Osteoblast (primary cell): ENCODE data around the gene FMN1. TPM values are rescaled to one million over a fixed set of nuclear protein-coding genes. Genes with fewer than 3 reads are reported as not detected.

Experiments
- DNase-seq: peaks from one replicate; pipeline ENCODE4 v3.0.0; 2011; ENCODE audit warnings: low spot score, mixed read lengths; ENCODE audit not compliant: insufficient read length; ENCODE audit errors: missing footprints
- H2AFZ ChIP-seq: 2 replicates; pipeline ENCODE4 v1.6.0; 2011; ENCODE audit warnings: mild to moderate bottlenecking, low read length
- H3K27ac ChIP-seq: 2 replicates; pipeline ENCODE4 v1.5.1; 2011; ENCODE audit warnings: mild to moderate bottlenecking, low read depth, low read length, moderate library complexity
- H3K27me3 ChIP-seq: 2 replicates; pipeline ENCODE4 v1.6.0; 2012; ENCODE audit warnings: mild to moderate bottlenecking, control low read depth, inconsistent platforms, low read length, moderate library complexity; ENCODE audit not compliant: insufficient read depth
- H3K36me3 ChIP-seq: 2 replicates; pipeline ENCODE4 v1.5.1; 2011; ENCODE audit warnings: mild to moderate bottlenecking, low read length, control low read depth, moderate library complexity; ENCODE audit not compliant: insufficient read depth
- H3K4me1 ChIP-seq: 2 replicates; pipeline ENCODE4 v1.5.1; 2011; ENCODE audit warnings: mild to moderate bottlenecking, low read length, control low read depth, moderate library complexity; ENCODE audit not compliant: insufficient read depth
- H3K4me2 ChIP-seq: 2 replicates; pipeline ENCODE4 v1.6.0; 2011; ENCODE audit warnings: mild to moderate bottlenecking, low read length; ENCODE audit not compliant: insufficient read depth
- H3K4me3 ChIP-seq: fragments of 200-600 bp; sonication (generic); 3 replicates; pipeline ENCODE4 v1.5.1; 2012; ENCODE audit warnings: mild to moderate bottlenecking, low read length, inconsistent platforms; ENCODE audit not compliant: insufficient read depth
- H3K79me2 ChIP-seq: 2 replicates; pipeline ENCODE4 v1.6.0; 2012; ENCODE audit warnings: mild to moderate bottlenecking, low read length, control low read depth, inconsistent platforms; ENCODE audit not compliant: insufficient read depth
- H3K9me3 ChIP-seq: 2 replicates; pipeline ENCODE4 v1.5.1; 2011; ENCODE audit warnings: low read depth, low read length, control low read depth
- H4K20me1 ChIP-seq: 2 replicates; pipeline ENCODE4 v1.6.0; 2012; ENCODE audit warnings: mild to moderate bottlenecking, low read length, control low read depth; ENCODE audit not compliant: insufficient read depth
- total RNA-seq: library from RNA; depleted of rRNA; stranded (reverse); fragments of >200 nt; gene quantifications from 2 replicates; pipeline ENCODE4 v1.2.3, GENCODE V29; 2012
- TF ChIP-seq, protein P1 (sequence below): IDR thresholded peaks from 2 replicates; pipeline ENCODE4 v1.5.1; 2011; ENCODE audit warnings: mild to moderate bottlenecking, low read depth, low read length, moderate library complexity; ENCODE audit errors: extremely low read depth

Gene FMN1
- total RNA-seq, 1 donor = 9.0 TPM

DNA sequence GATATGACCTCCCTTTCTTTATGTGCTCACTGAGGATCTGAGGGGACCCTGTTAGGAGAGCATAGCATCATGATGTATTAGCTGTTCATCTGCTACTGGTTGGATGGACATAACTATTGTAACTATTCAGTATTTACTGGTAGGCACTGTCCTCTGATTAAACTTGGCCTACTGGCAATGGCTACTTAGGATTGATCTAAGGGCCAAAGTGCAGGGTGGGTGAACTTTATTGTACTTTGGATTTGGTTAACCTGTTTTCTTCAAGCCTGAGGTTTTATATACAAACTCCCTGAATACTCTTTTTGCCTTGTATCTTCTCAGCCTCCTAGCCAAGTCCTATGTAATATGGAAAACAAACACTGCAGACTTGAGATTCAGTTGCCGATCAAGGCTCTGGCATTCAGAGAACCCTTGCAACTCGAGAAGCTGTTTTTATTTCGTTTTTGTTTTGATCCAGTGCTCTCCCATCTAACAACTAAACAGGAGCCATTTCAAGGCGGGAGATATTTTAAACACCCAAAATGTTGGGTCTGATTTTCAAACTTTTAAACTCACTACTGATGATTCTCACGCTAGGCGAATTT, 461.8 kb downstream of the FMN1 start:
- peaks cover 48% of the 10 kb centered on the region for H3K79me2 ChIP-seq
- peaks cover 37% of the 10 kb centered on the region for H3K4me1 ChIP-seq
- peak overlapping the region; percentile 15 for H3K4me3 ChIP-seq
- H3K27me3 ChIP-seq = no peaks in the 10 kb centered on the region
- peak overlapping the region; percentile 42 for H3K4me2 ChIP-seq
- no peak overlapping the region for H2AFZ ChIP-seq
- H4K20me1 ChIP-seq = peaks cover 38% of the 10 kb centered on the region
- peaks cover 86% of the 10 kb centered on the region for H3K36me3 ChIP-seq
- DNase-seq = no peak
- TF ChIP-seq, protein P1, sequence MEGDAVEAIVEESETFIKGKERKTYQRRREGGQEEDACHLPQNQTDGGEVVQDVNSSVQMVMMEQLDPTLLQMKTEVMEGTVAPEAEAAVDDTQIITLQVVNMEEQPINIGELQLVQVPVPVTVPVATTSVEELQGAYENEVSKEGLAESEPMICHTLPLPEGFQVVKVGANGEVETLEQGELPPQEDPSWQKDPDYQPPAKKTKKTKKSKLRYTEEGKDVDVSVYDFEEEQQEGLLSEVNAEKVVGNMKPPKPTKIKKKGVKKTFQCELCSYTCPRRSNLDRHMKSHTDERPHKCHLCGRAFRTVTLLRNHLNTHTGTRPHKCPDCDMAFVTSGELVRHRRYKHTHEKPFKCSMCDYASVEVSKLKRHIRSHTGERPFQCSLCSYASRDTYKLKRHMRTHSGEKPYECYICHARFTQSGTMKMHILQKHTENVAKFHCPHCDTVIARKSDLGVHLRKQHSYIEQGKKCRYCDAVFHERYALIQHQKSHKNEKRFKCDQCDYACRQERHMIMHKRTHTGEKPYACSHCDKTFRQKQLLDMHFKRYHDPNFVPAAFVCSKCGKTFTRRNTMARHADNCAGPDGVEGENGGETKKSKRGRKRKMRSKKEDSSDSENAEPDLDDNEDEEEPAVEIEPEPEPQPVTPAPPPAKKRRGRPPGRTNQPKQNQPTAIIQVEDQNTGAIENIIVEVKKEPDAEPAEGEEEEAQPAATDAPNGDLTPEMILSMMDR = no peak
- H3K27ac ChIP-seq = peak overlapping the region; percentile 64
- no peaks in the 10 kb centered on the region for H3K9me3 ChIP-seq

DNA sequence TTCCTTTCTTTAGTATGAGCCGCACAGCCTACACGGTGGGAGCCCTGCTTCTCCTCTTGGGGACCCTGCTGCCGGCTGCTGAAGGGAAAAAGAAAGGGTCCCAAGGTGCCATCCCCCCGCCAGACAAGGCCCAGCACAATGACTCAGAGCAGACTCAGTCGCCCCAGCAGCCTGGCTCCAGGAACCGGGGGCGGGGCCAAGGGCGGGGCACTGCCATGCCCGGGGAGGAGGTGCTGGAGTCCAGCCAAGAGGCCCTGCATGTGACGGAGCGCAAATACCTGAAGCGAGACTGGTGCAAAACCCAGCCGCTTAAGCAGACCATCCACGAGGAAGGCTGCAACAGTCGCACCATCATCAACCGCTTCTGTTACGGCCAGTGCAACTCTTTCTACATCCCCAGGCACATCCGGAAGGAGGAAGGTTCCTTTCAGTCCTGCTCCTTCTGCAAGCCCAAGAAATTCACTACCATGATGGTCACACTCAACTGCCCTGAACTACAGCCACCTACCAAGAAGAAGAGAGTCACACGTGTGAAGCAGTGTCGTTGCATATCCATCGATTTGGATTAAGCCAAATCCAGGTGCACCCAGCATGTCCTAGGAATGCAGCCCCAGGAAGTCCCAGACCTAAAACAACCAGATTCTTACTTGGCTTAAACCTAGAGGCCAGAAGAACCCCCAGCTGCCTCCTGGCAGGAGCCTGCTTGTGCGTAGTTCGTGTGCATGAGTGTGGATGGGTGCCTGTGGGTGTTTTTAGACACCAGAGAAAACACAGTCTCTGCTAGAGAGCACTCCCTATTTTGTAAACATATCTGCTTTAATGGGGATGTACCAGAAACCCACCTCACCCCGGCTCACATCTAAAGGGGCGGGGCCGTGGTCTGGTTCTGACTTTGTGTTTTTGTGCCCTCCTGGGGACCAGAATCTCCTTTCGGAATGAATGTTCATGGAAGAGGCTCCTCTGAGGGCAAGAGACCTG, 463.5 kb downstream of the FMN1 start:
- no peak overlapping the region for H2AFZ ChIP-seq
- no peak overlapping the region for H3K4me3 ChIP-seq
- TF ChIP-seq, protein P1 = no peak
- peaks cover 79% of the 10 kb centered on the region for H3K36me3 ChIP-seq
- no peaks in the 10 kb centered on the region for H3K9me3 ChIP-seq
- no peaks in the 10 kb centered on the region for H3K27me3 ChIP-seq
- peak overlapping the region; percentile 64 for H3K27ac ChIP-seq
- H3K4me2 ChIP-seq = no peak overlapping the region
- peak; percentile 42 for DNase-seq
- H3K4me1 ChIP-seq = peaks cover 37% of the 10 kb centered on the region
- peaks cover 57% of the 10 kb centered on the region for H3K79me2 ChIP-seq
- peaks cover 35% of the 10 kb centered on the region for H4K20me1 ChIP-seq

DNA sequence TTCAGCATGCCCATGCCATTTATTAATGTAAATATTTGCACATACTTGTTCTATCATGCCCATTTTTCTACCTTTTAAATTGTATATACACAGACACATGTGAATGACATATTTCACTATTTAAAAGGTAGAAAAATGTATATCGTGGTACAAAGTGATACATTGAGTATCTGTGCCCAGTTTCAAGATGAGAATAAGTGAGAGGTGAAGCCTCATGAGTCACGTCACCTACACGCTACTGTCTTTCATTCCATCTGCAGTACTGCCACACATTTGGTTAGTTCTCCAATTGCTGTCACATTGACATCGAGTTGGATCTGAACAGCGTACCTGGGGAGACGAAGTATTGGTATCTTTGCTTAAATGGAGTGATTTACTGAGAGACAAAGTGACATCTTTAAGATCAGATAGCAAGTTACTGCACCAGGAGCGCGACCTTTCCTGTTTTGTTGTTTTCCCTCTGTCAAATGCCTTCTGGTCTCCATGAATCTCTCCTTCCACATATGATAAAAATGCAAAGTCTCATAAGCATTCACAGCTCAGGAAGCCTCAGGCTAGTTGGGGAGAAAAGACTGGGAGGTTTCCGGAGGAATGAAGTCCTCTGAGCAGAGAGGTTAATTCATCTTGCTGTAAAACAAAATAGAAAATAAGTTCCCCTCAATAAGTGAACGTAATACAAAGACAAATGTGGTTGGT, 464.7 kb downstream of the FMN1 start:
- DNase-seq = no peak
- Histone ChIP-seq H3K36me3 (peaks cover 70% of the 10 kb centered on the region), H3K27ac (peak overlapping the region; percentile 46), H3K4me3 (no peak overlapping the region), H3K4me1 (peaks cover 37% of the 10 kb centered on the region), H3K9me3 (no peaks in the 10 kb centered on the region), H3K27me3 (no peaks in the 10 kb centered on the region), H4K20me1 (peaks cover 34% of the 10 kb centered on the region), H2AFZ (no peak overlapping the region), H3K4me2 (no peak overlapping the region), H3K79me2 (peaks cover 64% of the 10 kb centered on the region)
- TF ChIP-seq, protein P1 = no peak
